Prostate gland (tissue), 2 donors: Measurements from ENCODE around the gene PHLDA2.

Source experiments
- CTCF ChIP-seq, 4 experiments: fragments of 200-600 bp in 2 of 4; fragments of 450-650 bp in 2 of 4; sonication (generic) in 2 of 4; IDR thresholded peaks; 1 replicate in 3 of 4; 2 replicates in 1 of 4; pipeline ENCODE4 v1.5.1; 2016 to 2019; ENCODE audit warnings: antibody characterized with exemption in 4 of 4, mild to moderate bottlenecking in 2 of 4, moderate library complexity in 2 of 4
- POLR2A ChIP-seq: fragments of 450-650 bp; IDR thresholded peaks from one replicate; pipeline ENCODE4 v1.6.1; 2016; ENCODE audit warnings: antibody characterized with exemption, mild to moderate bottlenecking
- POLR2AphosphoS5 ChIP-seq: sonication (generic); formaldehyde crosslinking; IDR thresholded peaks from one replicate; pipeline ENCODE4 v1.6.1; 2017; ENCODE audit warnings: antibody characterized with exemption

DNA sequence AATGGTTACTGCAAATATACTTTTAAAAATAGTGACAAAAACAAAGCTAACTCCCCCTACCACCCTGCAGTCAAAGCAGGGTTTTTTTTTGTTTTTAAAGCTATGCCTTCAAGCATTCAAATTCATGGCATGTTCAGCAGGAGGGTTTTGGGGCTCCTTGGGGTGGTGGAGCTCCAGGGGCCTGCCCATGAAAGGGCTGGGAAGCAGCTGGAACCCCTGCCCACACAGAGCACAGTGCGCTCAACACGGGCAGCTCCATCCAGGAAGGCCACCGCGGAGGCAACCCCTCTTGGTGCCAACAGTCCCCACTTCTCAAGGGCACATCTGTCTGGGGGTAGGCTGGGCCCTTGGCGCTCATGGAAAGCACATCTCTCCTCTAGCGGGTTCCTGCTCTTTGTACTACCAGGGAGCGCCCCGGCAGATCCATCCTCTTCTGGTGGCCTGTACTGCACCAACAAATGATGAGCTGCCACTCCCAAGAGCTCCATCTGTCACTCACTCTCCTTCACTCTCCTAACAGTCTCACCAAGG is 16.6 kb upstream of the PHLDA2 start:
- TF ChIP-seq CTCF (IDR thresholded peaks at IDR 0.05), result no peak
- no peak for TF ChIP-seq POLR2A
- no peak for TF ChIP-seq POLR2AphosphoS5
